Measurements from ENCODE around the gene ARHGEF9.
A peak's percentile ranks its signal among the peaks of the same experiment; 100 is the strongest.

The ARHGEF9 gene

DNA sequence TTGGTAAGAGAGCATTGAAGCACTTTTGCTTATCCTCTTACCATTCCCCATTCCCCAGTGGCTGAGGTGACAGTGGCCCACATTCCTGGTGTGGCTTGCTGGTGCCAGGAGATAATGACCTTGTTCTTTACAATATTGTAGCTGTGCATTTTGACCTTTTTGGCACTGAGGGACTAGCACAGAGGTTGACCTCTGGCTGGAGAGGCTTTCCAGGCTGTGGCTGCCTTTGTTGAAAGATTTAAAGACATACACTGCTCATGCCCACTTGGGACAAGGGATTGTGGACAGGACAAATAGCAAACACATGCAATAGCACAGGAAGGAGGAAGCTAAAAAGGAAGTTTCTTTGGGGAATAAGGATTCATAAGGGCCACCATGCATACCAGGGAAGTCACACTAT is 65.4 kb downstream of the ARHGEF9 start:
- TF ChIP-seq, protein P1, sequence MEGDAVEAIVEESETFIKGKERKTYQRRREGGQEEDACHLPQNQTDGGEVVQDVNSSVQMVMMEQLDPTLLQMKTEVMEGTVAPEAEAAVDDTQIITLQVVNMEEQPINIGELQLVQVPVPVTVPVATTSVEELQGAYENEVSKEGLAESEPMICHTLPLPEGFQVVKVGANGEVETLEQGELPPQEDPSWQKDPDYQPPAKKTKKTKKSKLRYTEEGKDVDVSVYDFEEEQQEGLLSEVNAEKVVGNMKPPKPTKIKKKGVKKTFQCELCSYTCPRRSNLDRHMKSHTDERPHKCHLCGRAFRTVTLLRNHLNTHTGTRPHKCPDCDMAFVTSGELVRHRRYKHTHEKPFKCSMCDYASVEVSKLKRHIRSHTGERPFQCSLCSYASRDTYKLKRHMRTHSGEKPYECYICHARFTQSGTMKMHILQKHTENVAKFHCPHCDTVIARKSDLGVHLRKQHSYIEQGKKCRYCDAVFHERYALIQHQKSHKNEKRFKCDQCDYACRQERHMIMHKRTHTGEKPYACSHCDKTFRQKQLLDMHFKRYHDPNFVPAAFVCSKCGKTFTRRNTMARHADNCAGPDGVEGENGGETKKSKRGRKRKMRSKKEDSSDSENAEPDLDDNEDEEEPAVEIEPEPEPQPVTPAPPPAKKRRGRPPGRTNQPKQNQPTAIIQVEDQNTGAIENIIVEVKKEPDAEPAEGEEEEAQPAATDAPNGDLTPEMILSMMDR (IDR thresholded peaks at IDR 0.05; ENCODE audit: insufficient read depth, low read length, missing control alignments) = no peak
- ChIA-PET CTCF (no interaction called here), POLR2A (no interaction called here)
- H3K4me3 ChIP-seq (ENCODE audit: low read depth, low read length) = no peak overlapping the region
- DNase-seq (ENCODE audit: low read depth, low spot score) = no peak

DNA sequence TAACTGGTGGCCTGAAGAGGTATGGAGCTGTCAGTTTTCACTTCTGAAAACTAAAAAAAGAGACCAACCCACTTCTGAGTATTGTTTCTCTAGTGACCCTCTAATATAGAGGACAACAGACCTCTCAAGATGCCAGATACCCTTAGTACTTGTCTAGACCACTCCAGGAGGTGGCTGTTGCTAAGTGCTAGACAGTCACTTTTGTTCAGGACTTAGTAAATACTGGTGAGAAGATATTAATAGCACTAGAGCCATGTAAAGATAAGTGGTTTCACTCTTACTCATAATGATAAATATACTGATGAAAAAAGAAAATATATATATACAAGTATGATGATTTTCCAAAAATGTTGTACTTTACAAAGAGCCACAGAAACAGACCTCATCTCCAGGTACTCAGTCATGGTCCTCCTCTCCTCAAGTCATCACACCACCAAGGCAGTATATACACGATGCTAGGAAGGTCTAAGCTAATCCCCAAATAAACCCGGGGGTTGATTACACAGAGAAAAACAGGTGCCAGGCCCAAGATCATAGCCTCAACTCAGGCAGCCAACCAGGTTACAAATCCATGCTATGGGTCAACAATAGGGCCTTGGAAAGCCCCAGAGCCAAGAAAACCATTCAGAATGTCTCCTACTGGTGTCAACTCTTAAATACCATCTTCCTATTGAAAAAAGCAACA is 66.9 kb downstream of the ARHGEF9 start:
- TF ChIP-seq, protein P1 (IDR thresholded peaks at IDR 0.05; ENCODE audit: insufficient read depth, low read length, missing control alignments) = no peak
- ChIA-PET POLR2A (no interaction called here), CTCF (no interaction called here)
- H3K4me3 ChIP-seq (ENCODE audit: low read depth, low read length) = no peak overlapping the region
- no peak for DNase-seq (ENCODE audit: low read depth, low spot score)

DNA sequence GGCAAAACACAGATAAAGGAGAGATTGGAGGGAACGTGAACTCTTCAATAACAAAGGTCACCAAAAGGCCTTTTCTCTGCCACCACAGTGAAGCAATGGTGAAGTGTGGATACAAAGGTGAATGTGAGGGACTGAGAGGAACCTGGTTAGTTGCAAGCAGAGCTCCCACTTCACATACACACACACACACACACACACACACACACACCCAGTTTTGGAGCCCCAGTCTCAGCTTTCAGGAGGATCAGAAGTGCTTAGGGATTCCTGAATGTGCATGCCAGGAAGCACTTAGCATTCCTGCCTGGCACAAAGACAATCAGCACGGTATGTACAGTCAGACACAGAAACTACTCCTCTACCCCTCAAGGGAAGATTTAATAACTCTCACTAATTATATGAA is 71.5 kb downstream of the ARHGEF9 start:
- CTCF ChIA-PET = no interaction called here
- TF ChIP-seq, protein P1 (IDR thresholded peaks at IDR 0.05; ENCODE audit: insufficient read depth, low read length, missing control alignments) = no peak
- no peak overlapping the region for H3K4me3 ChIP-seq (ENCODE audit: low read depth, low read length)
- POLR2A ChIA-PET = no interaction called here
- peak; percentile 14 for DNase-seq (ENCODE audit: low read depth, low spot score)

DNA sequence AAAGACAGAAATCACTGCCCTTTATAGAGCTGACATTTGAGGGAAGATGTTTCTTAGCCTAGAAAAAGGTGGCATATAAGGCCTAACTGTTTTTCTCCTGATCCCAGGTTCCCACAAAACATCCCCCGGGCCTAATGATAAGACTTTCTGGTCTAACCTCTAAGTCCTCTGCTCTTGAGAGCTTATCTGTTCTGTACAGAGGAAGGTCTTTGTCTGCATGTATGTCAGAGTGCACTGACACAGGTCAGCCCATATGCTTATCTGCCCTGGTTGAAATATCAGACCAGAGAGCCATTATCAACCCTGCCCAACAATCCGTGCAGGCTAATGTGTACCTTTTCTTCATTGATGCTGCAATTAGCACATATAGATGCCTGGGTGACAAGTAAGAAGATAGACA is 76.2 kb downstream of the ARHGEF9 start:
- no peak for DNase-seq (ENCODE audit: low read depth, low spot score)
- no peak overlapping the region for H3K4me3 ChIP-seq (ENCODE audit: low read depth, low read length)
- TF ChIP-seq, protein P1 (IDR thresholded peaks at IDR 0.05; ENCODE audit: insufficient read depth, low read length, missing control alignments) = no peak
- CTCF ChIA-PET = no interaction called here
- POLR2A ChIA-PET = no interaction called here

DNA sequence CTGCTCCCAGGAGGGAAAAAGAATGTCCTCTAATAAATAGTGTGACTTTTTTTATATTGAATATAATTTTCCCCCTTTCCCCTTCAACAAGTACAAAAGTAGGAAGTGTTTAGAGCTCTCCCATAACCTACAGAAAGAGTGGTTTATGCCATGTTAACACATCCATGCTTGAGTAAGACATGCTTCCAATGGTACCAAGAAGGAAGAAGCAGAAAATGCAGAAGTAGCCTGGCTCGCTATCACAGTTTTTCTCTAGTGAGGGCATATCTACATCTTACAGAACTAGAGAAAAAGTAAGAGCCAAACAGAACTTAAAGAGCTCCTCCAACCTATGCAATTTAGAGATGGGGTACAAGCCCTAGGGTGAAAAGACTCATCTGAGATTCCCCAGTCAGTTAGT is 82.5 kb downstream of the ARHGEF9 start:
- POLR2A ChIA-PET = no interaction called here
- TF ChIP-seq, protein P1 (IDR thresholded peaks at IDR 0.05; ENCODE audit: insufficient read depth, low read length, missing control alignments) = no peak
- H3K4me3 ChIP-seq (ENCODE audit: low read depth, low read length) = no peak overlapping the region
- CTCF ChIA-PET = interaction anchor here (1.3 kb wide), 1 partner anchor 15 kb away, joined by 4 read pairs; no protein-coding TSS in a partner anchor
- DNase-seq (ENCODE audit: low read depth, low spot score) = no peak

DNA sequence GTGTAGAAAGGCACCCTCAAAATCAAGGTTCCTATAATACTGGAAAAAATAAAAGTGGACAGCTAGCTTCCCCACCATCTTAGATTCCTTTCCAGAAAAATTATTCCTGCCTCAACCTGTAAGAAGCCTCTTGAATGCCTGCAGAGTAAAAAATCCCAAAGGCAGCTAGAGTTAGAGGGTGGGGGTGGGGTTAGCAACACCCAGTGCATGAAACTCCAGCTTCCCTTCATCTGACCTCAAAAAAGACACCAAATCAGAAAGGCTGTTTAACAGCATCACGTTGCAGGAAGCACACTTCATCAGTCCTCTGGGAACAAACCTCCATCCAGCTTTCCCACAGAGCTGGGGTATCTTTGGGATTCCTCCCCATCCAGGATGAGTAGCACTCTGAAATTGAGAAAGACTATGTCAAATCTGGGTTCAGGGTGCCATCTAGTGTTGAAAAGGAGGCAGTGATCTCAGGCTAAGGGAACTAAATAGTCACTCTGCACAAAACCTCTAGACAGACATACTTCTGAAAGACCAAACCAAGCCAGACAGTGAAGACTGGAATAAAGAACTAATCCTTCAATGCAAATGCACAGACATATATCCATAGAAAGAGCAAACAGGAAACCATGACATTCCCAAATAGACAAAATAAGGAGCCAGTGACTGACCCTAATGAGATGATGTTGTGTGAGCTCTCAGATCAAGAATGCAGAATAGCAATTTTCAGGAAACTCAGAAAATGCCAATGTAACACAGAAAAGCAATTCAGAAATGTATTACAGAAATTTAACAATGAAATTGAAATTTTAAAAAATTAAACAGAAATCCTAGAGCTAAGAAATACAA is 97.9 kb downstream of the ARHGEF9 start:
- ChIA-PET CTCF (interaction anchor here (0.7 to 2.5 kb wide), 13 partner anchors 9 to 437 kb away, joined by 3 to 11 read pairs (median 4); no protein-coding TSS in a partner anchor), POLR2A (no interaction called here)
- TF ChIP-seq, protein P1 (IDR thresholded peaks at IDR 0.05; ENCODE audit: insufficient read depth, low read length, missing control alignments) = peak; percentile 58
- peak; percentile 7 for DNase-seq (ENCODE audit: low read depth, low spot score)
- no peak overlapping the region for H3K4me3 ChIP-seq (ENCODE audit: low read depth, low read length)
